Stimulated activated CD8-positive, alpha-beta memory T cell treated with anti-CD3 and anti-CD28 coated beads, Interleukin-4, amount 100 ng/mL, for 48 hours (primary cell): ENCODE results near the gene AGPAT3.

Experiments used
- DNase-seq: peaks from one replicate; pipeline ENCODE4 v3.0.0-alpha.2; 2020

AGPAT3 gene

DNA sequence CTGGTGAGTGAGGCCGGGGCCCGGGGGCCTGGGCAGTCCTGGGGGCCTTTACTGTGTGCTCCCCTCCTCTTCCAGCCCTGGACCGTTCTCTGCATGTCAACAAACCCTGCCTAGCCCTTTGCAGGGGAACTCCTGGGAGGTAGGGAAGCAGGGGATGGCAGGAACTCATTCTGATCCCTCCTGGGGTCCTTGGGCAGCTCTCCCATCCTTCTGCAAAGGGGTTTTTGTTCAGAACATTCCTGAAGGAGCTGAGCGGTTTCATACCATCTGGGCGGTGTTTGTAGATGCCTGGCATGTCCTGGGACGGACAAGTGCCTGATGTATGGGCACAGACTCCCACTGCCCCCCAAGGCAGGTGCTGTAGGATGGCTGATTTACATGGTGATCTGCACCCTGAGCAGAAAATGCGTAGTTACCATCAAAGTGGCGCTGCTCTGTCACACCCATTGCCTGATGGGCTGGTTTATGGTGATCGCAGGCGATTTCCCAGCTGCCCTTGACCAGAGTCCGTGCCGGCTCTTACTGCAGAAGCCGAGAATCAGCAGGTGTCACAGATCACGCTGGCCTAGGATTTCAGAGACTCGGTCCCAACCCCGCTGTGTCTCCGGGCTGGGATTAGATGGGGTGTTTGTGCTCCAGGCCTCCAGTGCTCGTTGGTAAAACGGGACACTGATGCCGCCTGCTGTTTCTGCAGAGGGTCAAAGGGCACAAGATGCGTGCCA lies 75.5 kb downstream of the AGPAT3 start:
- no peak for DNase-seq

DNA sequence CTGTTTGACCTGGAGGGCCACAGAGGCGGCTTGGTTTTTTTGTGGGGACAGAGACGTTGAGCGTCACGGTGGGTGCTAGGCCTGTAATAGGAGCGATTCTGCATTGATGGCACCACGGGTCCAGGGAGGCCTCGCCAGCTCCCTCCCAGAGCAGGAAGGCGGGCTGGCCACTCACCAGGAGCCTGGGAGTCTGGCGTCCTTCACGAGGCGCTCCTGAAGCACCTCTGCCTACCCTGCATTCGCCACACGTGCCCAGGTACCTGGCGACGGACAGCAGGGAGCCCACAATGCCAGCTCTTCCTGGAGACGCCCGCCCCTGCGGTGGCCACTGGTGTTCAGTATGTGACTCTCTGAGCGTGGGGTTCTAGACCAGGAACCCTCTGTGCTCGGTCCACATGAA lies 77.2 kb downstream of the AGPAT3 start:
- DNase-seq = no peak

DNA sequence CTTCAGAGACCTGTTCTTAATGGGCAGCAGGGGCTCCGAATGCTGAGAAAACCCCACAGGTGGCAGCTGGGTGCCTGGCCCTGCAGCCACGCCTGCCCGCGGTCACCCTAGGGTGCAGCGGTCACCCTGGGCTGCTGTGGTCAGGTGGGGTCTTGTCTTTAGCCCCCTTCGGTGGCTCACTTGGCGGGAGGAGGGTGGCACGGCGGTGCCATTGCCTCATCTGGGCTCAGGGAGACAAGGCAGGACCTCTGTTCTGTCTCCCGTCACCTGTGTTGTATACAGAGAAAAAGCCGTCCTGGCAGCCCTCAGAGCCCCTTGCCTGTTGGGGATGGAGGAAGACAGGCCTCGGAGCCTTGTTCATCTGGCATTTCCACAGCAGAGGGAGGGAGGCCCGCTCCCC lies 77.6 kb downstream of the AGPAT3 start:
- no peak for DNase-seq

- DNase-seq = no peak
Measured at GRCh38 chr21:43943512-43944077, 78.6 kb downstream of the AGPAT3 start.

GRCh38 chr21:43944078-43944633 lies 79.1 kb downstream of the AGPAT3 start:
- no peak for DNase-seq

GRCh38 chr21:43944757-43945156 lies 79.7 kb downstream of the AGPAT3 start:
- DNase-seq = no peak

DNA sequence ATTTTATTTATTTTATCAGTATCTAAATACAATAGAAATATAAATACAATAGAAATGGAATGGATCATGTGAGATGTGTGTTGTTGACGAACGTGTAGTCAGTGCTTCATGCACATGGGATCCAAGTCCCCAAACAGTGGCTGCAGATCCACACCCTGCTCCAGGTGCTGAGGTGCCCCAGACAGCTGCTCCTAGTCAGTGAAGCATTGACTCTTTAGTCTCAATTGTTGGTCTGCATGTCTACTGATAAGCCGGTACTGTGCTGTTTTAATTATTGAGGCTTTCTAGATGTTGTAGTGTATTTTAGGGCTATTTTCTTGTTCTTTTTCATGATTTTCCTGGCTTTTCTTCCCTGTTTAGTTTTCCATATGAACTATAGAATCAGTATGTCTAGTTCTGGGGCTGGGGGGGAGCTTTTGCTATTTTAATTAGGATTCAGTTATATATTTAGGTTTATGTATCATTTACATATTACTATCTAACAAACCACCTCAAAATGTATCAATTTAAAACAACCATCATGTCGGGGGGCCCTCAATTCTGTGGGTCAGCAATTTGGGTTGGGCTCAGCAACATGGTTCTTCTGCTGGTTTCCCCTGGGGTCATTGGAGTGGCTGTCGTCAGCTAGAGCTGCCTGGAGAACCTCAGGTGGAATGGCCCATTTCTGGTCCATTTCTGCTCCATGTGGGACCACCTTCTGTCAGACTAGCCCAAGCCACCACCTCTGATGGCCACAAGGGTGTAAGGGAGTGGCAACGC lies 83.9 kb downstream of the AGPAT3 start:
- no peak for DNase-seq

DNA sequence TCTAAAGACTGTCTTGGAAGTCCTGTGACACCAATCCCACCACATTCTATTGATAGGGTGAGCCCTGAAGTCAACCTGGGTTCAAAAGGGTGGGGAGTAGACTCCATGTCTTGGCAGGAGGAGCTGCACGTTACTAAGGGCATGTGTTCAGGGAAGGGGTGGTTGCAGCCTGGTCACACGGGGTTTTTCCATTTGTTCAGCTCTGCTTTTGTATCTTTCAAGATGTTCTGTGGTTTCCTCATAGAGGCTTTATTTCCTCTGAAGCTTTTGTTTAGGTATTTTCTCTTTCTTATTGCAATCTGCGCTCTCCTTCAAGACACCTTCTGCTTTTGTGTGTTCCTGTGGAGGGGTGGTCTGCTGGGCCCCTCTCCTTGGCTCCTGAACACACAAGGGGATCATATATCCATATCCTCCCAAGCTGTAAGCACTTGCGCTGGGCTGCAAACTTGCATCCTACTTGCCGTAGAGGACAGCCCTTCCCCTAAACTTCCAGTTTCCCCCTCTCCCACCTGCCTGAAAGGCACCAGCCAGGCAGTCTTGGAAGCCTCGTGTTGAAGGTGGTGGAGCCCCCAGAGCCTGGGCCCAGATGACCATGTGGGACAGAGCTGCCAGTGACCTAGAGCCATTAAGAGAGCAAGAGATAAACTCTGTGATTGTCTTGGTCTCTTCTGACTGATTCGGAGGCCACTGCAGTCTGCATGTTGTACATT lies 84.6 kb downstream of the AGPAT3 start:
- DNase-seq = no peak

DNA sequence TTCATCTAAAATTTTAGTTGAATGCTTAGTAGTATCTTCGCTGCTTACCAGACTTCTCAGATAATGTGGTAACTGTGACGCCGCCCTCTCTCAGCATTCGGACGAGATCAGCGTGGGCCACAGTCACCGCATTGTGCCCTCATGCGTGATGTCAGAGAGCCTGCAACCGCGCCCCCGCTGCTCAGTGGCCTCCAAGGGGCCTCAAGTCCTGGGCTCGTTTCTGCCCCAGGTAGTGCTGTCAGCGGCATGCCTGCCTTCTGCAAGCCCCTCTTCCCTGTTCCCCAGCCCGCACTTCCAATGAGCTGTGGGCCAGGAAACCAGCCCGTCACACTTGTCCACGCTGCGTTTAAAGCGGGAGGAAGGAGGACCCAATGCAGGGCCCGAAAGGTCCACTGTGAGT lies 85.5 kb downstream of the AGPAT3 start:
- no peak for DNase-seq

DNA sequence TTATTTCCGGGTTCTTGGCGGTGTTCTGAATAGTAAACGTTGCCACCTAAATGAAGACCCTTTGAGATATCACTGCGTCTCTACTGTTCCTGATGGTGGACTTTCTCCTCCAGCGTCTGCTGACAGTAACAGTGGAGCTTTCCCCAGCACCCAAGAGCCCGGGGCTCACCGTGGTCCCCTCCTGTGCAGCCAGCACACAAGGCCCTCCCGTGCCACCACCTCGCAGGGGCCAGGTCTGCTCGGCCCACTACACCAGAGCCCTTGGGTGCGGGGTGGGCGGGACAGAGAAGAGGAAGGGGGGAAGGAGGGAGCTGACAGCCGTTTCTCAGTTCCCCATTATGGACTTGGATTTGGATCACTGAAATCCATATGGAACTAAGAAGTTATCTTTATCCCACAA lies 85.9 kb downstream of the AGPAT3 start:
- DNase-seq = no peak

GRCh38 chr21:43951911-43952703 lies 87.1 kb downstream of the AGPAT3 start:
- DNase-seq = no peak

- DNase-seq = no peak
Measured at GRCh38 chr21:43953021-43953420, 88.0 kb downstream of the AGPAT3 start.

GRCh38 chr21:43954042-43954441 lies 89.0 kb downstream of the AGPAT3 start:
- no peak for DNase-seq

GRCh38 chr21:43954896-43955295 lies 89.9 kb downstream of the AGPAT3 start:
- DNase-seq = no peak

- DNase-seq = no peak
Measured at GRCh38 chr21:43956019-43956669, 91.1 kb downstream of the AGPAT3 start.

- DNase-seq = no peak
Measured at GRCh38 chr21:43956670-43957035, 91.6 kb downstream of the AGPAT3 start.

DNA sequence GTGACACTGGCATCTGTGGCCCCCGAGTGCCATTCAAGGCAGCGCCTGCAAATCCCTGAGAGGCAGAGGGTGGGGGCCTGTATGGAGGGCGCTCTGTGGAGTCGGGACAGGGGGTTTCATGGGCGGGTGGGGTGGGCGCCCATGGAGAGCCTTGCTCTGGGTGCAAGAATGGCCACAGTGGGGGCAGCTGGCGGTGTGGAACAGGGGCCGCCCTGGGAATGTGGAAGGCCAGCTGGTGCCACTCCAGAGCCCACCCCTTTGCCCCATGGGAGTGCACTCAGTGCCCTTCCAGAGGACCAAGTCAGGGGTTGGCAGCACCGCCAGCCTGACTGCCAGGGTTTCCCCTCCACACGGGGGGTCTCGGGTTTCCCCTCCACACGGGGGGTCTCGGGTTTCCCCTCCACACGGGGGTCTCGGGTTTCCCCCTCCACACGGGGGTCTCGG lies 92.1 kb downstream of the AGPAT3 start:
- no peak for DNase-seq

DNA sequence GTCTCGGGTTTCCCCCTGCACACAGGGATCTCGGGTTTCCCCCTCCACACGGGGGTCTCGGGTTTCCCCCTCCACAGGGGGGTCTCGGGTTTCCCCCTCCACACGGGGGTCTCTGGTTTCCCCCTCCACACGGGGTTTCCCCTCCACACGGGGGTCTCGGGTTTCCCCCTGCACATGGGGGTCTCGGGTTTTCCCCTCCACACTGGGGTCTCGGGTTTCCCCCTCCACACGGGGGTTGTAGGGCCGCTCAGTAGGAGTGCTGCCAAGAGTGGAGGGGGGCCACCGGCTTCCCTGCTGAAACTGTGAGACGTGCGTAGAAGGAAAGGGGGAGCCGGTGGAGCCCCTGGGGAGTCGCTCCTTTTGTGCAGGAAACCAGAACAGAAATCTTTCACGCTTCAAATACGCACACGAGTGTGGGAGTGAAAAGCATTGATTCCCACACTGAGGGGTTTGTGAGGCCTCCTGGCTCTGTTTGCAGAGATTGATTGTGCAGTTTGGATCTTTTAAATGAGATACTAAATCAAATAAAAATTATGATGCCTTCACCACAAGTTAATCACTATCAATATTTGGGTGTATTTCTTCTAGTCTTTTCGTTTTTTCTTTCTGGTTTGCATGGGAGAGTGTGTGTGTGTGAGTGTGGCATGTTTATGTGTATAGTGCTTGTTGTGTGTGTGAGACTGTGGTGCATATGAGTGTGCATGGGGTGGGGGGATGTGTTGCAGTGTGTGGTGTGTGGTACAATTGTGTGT lies 92.8 kb downstream of the AGPAT3 start:
- no peak for DNase-seq

- peak; percentile 42 for DNase-seq
Measured at GRCh38 chr21:43958364-43959158, 93.5 kb downstream of the AGPAT3 start.
